ENCODE data around the gene ZGRF1.

ZGRF1 gene

GRCh38 chr4:112593438-112594133 lies 43.1 kb downstream of the ZGRF1 start:
- no peak overlapping the region for H3K27ac ChIP-seq
- no peak for DNase-seq
- H3K27me3 ChIP-seq (ENCODE audit: insufficient read depth, low read depth, severe bottlenecking), result no peaks in the 10 kb centered on the region
- TF ChIP-seq CTCF (IDR thresholded peaks at IDR 0.05; ENCODE audit: low read depth, low read length), result no peak
- no peaks in the 10 kb centered on the region for H3K9me3 ChIP-seq (ENCODE audit: severe bottlenecking)
- no peak overlapping the region for H3K4me3 ChIP-seq (ENCODE audit: low read depth, low read length)
- H3K36me3 ChIP-seq, result peaks cover 10% of the 10 kb centered on the region

GRCh38 chr4:112592717-112593116 lies 44.0 kb downstream of the ZGRF1 start:
- no peak for TF ChIP-seq CTCF (IDR thresholded peaks at IDR 0.05; ENCODE audit: low read depth, low read length)
- no peaks in the 10 kb centered on the region for H3K9me3 ChIP-seq (ENCODE audit: severe bottlenecking)
- H3K27ac ChIP-seq, result no peak overlapping the region

GRCh38 chr4:112591593-112591992 lies 45.1 kb downstream of the ZGRF1 start:
- no peak for DNase-seq
- Histone ChIP-seq H3K9me3 (ENCODE audit: severe bottlenecking) (no peaks in the 10 kb centered on the region), H3K4me3 (ENCODE audit: low read depth, low read length) (no peak overlapping the region)

More at GRCh38 chr4:112592717-112593116, 44.0 kb downstream of the ZGRF1 start:
- no peak for DNase-seq
- Histone ChIP-seq H3K27me3 (ENCODE audit: insufficient read depth, low read depth, severe bottlenecking) (no peaks in the 10 kb centered on the region), H3K36me3 (peaks cover 10% of the 10 kb centered on the region), H3K4me3 (ENCODE audit: low read depth, low read length) (no peak overlapping the region)

GRCh38 chr4:112589206-112589605 lies 47.5 kb downstream of the ZGRF1 start:
- TF ChIP-seq CTCF (IDR thresholded peaks at IDR 0.05; ENCODE audit: low read depth, low read length), result no peak
- Histone ChIP-seq H3K4me3 (ENCODE audit: low read depth, low read length) (no peak overlapping the region), H3K9me3 (ENCODE audit: severe bottlenecking) (no peaks in the 10 kb centered on the region), H3K36me3 (peaks cover 17% of the 10 kb centered on the region), H3K27me3 (ENCODE audit: insufficient read depth, low read depth, severe bottlenecking) (no peaks in the 10 kb centered on the region), H3K27ac (no peak overlapping the region)
- no peak for DNase-seq

More at GRCh38 chr4:112591593-112591992, 45.1 kb downstream of the ZGRF1 start:
- H3K27ac ChIP-seq, result no peak overlapping the region
- peaks cover 10% of the 10 kb centered on the region for H3K36me3 ChIP-seq
- no peaks in the 10 kb centered on the region for H3K27me3 ChIP-seq (ENCODE audit: insufficient read depth, low read depth, severe bottlenecking)
- TF ChIP-seq CTCF (IDR thresholded peaks at IDR 0.05; ENCODE audit: low read depth, low read length), result no peak

GRCh38 chr4:112585977-112586736 lies 50.6 kb downstream of the ZGRF1 start:
- Histone ChIP-seq H3K27me3 (ENCODE audit: insufficient read depth, low read depth, severe bottlenecking) (no peaks in the 10 kb centered on the region), H3K27ac (no peak overlapping the region), H3K4me3 (ENCODE audit: low read depth, low read length) (no peak overlapping the region), H3K9me3 (ENCODE audit: severe bottlenecking) (no peaks in the 10 kb centered on the region), H3K36me3 (peaks cover 35% of the 10 kb centered on the region)
- no peak for DNase-seq
- TF ChIP-seq CTCF (IDR thresholded peaks at IDR 0.05; ENCODE audit: low read depth, low read length), result no peak
